ENCODE results near the gene GPR152. TPM values are rescaled to one million over a fixed set of nuclear protein-coding genes. Genes with fewer than 3 reads are reported as not detected.

Gene GPR152
- total and polyA plus RNA-seq, 2 of the 8 experiments (the other 6 are each of a cell fraction or from before 2014, with no cell fraction given), result not detected

GRCh38 chr11:67500831-67501715, 48.5 kb upstream of the GPR152 start (continued):
- TF ChIP-seq KDM4A (IDR thresholded peaks at IDR 0.05; ENCODE audit: low read depth, low read length, severe bottlenecking) (no peak), EZH2 (IDR thresholded peaks at IDR 0.05; ENCODE audit: low read depth, low read length, severe bottlenecking) (no peak), TAF7 (optimal IDR thresholded peaks at IDR 0.05; ENCODE audit: borderline replicate concordance, low read depth, low read length) (no peak), HDAC6 (IDR thresholded peaks at IDR 0.05; ENCODE audit: low read depth, low read length) (no peak), PHF8 (conservative IDR thresholded peaks at IDR 0.05; ENCODE audit: low read depth, low read length) (no peak), GABPA (IDR thresholded peaks at IDR 0.05; ENCODE audit: borderline replicate concordance, insufficient read depth, low read length) (no peak), EP300 (IDR thresholded peaks at IDR 0.05; ENCODE audit: borderline replicate concordance in 1 of 2, low read depth in 2 of 2, low read length in 2 of 2) (no peak)
- TF ChIP-seq, protein P1, sequence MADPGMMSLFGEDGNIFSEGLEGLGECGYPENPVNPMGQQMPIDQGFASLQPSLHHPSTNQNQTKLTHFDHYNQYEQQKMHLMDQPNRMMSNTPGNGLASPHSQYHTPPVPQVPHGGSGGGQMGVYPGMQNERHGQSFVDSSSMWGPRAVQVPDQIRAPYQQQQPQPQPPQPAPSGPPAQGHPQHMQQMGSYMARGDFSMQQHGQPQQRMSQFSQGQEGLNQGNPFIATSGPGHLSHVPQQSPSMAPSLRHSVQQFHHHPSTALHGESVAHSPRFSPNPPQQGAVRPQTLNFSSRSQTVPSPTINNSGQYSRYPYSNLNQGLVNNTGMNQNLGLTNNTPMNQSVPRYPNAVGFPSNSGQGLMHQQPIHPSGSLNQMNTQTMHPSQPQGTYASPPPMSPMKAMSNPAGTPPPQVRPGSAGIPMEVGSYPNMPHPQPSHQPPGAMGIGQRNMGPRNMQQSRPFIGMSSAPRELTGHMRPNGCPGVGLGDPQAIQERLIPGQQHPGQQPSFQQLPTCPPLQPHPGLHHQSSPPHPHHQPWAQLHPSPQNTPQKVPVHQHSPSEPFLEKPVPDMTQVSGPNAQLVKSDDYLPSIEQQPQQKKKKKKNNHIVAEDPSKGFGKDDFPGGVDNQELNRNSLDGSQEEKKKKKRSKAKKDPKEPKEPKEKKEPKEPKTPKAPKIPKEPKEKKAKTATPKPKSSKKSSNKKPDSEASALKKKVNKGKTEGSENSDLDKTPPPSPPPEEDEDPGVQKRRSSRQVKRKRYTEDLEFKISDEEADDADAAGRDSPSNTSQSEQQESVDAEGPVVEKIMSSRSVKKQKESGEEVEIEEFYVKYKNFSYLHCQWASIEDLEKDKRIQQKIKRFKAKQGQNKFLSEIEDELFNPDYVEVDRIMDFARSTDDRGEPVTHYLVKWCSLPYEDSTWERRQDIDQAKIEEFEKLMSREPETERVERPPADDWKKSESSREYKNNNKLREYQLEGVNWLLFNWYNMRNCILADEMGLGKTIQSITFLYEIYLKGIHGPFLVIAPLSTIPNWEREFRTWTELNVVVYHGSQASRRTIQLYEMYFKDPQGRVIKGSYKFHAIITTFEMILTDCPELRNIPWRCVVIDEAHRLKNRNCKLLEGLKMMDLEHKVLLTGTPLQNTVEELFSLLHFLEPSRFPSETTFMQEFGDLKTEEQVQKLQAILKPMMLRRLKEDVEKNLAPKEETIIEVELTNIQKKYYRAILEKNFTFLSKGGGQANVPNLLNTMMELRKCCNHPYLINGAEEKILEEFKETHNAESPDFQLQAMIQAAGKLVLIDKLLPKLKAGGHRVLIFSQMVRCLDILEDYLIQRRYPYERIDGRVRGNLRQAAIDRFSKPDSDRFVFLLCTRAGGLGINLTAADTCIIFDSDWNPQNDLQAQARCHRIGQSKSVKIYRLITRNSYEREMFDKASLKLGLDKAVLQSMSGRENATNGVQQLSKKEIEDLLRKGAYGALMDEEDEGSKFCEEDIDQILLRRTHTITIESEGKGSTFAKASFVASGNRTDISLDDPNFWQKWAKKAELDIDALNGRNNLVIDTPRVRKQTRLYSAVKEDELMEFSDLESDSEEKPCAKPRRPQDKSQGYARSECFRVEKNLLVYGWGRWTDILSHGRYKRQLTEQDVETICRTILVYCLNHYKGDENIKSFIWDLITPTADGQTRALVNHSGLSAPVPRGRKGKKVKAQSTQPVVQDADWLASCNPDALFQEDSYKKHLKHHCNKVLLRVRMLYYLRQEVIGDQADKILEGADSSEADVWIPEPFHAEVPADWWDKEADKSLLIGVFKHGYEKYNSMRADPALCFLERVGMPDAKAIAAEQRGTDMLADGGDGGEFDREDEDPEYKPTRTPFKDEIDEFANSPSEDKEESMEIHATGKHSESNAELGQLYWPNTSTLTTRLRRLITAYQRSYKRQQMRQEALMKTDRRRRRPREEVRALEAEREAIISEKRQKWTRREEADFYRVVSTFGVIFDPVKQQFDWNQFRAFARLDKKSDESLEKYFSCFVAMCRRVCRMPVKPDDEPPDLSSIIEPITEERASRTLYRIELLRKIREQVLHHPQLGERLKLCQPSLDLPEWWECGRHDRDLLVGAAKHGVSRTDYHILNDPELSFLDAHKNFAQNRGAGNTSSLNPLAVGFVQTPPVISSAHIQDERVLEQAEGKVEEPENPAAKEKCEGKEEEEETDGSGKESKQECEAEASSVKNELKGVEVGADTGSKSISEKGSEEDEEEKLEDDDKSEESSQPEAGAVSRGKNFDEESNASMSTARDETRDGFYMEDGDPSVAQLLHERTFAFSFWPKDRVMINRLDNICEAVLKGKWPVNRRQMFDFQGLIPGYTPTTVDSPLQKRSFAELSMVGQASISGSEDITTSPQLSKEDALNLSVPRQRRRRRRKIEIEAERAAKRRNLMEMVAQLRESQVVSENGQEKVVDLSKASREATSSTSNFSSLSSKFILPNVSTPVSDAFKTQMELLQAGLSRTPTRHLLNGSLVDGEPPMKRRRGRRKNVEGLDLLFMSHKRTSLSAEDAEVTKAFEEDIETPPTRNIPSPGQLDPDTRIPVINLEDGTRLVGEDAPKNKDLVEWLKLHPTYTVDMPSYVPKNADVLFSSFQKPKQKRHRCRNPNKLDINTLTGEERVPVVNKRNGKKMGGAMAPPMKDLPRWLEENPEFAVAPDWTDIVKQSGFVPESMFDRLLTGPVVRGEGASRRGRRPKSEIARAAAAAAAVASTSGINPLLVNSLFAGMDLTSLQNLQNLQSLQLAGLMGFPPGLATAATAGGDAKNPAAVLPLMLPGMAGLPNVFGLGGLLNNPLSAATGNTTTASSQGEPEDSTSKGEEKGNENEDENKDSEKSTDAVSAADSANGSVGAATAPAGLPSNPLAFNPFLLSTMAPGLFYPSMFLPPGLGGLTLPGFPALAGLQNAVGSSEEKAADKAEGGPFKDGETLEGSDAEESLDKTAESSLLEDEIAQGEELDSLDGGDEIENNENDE (IDR thresholded peaks at IDR 0.05; ENCODE audit: insufficient replicate concordance, low read length), result no peak

Measured in H1 (cell line).